Mesothelial cell of epicardium (in vitro differentiated cells): Measurements from ENCODE around the gene PLPP6. TPM values are rescaled to one million over a fixed set of nuclear protein-coding genes. Genes with fewer than 3 reads are reported as not detected.

Source experiments
- DNase-seq, 2 experiments: peaks; one replicate each; pipeline ENCODE4 v3.0.0; 2021; ENCODE audit warnings: low spot score in 2 of 2; ENCODE audit not compliant: unreplicated experiment in 2 of 2
- H3K27ac Mint-ChIP-seq: 2 replicates; pipeline ENCODE4 v1.8.0; 2021; ENCODE audit warnings: mixed read lengths
- H3K27me3 Mint-ChIP-seq: 2 replicates; pipeline ENCODE4 v1.8.0; 2021; ENCODE audit warnings: low read depth, mixed read lengths
- H3K36me3 Mint-ChIP-seq: 2 replicates; pipeline ENCODE4 v1.8.0; 2021; ENCODE audit warnings: mixed read lengths
- H3K4me1 Mint-ChIP-seq: 2 replicates; pipeline ENCODE4 v1.8.0; 2021; ENCODE audit warnings: mixed read lengths
- H3K4me3 Mint-ChIP-seq: 2 replicates; pipeline ENCODE4 v1.8.0; 2021; ENCODE audit warnings: mild to moderate bottlenecking, moderate library complexity, mixed read lengths
- H3K9me3 Mint-ChIP-seq: 2 replicates; pipeline ENCODE4 v1.8.0; 2021; ENCODE audit warnings: mixed read lengths
- CTCF ChIP-seq: fragments of 200-600 bp; sonication (generic); IDR thresholded peaks from one replicate; pipeline ENCODE4 v1.5.0; 2021; ENCODE audit warnings: antibody characterized with exemption; ENCODE audit not compliant: unreplicated experiment
- total RNA-seq: library from RNA; stranded (reverse); gene quantifications from 3 replicates; pipeline ENCODE4 v1.2.1, GENCODE V29; 2021

Gene PLPP6
- total RNA-seq, 1 donor from 2014 or later: 11.8 TPM

GRCh38 chr9:4679268-4680172, 17.4 kb downstream of the PLPP6 start, which contains the start of gene CDC37L1:
CDC37L1 (plus strand) TSS chr9:4679569; CDS start chr9:4679768, 199 bp downstream.
- H3K4me1 Mint-ChIP-seq: no peaks in the 10 kb centered on the region
- no peak within 1 kb of the TSS for H3K27ac Mint-ChIP-seq
- no peaks in the 10 kb centered on the region for H3K27me3 Mint-ChIP-seq
- DNase-seq: peak; percentile 96 to 100
- peak; percentile 76 for TF ChIP-seq CTCF
- H3K36me3 Mint-ChIP-seq: no peaks in the 10 kb centered on the region
- no peak within 1 kb of the TSS for H3K4me3 Mint-ChIP-seq
- H3K9me3 Mint-ChIP-seq: no peaks in the 10 kb centered on the region

GRCh38 chr9:4680173-4680525, 18.1 kb downstream of the PLPP6 start:
- H3K9me3 Mint-ChIP-seq: no peaks in the 10 kb centered on the region
- no peaks in the 10 kb centered on the region for H3K27me3 Mint-ChIP-seq
- H3K27ac Mint-ChIP-seq: no peak overlapping the region
- H3K4me3 Mint-ChIP-seq: no peak overlapping the region
- peaks cover 3% of the 10 kb centered on the region for H3K36me3 Mint-ChIP-seq
- H3K4me1 Mint-ChIP-seq: no peaks in the 10 kb centered on the region
- DNase-seq: no peak
- TF ChIP-seq CTCF: no peak

GRCh38 chr9:4680750-4681149, 18.7 kb downstream of the PLPP6 start:
- H3K9me3 Mint-ChIP-seq: no peaks in the 10 kb centered on the region
- H3K4me1 Mint-ChIP-seq: no peaks in the 10 kb centered on the region
- H3K36me3 Mint-ChIP-seq: peaks cover 3% of the 10 kb centered on the region
- TF ChIP-seq CTCF: no peak
- H3K27me3 Mint-ChIP-seq: no peaks in the 10 kb centered on the region
- no peak overlapping the region for H3K27ac Mint-ChIP-seq
- DNase-seq: no peak
- H3K4me3 Mint-ChIP-seq: no peak overlapping the region

GRCh38 chr9:4684820-4685219, 22.7 kb downstream of the PLPP6 start:
- Mint-ChIP-seq H3K4me1 (peaks cover 2% of the 10 kb centered on the region), H3K9me3 (no peaks in the 10 kb centered on the region), H3K27ac (no peak overlapping the region), H3K4me3 (no peak overlapping the region), H3K27me3 (no peaks in the 10 kb centered on the region), H3K36me3 (peaks cover 6% of the 10 kb centered on the region)
- TF ChIP-seq CTCF: no peak
- DNase-seq: no peak

GRCh38 chr9:4686112-4686511, 24.0 kb downstream of the PLPP6 start:
- no peak overlapping the region for H3K4me3 Mint-ChIP-seq
- peaks cover 2% of the 10 kb centered on the region for H3K4me1 Mint-ChIP-seq
- DNase-seq: no peak
- no peaks in the 10 kb centered on the region for H3K27me3 Mint-ChIP-seq
- no peak for TF ChIP-seq CTCF
- no peaks in the 10 kb centered on the region for H3K9me3 Mint-ChIP-seq
- peak overlapping the region; percentile 2 for H3K27ac Mint-ChIP-seq
- peaks cover 6% of the 10 kb centered on the region for H3K36me3 Mint-ChIP-seq
